Esophagus muscularis mucosa (tissue), 3 donors: ENCODE measurements around the gene SIT1.

Source experiments
- CTCF ChIP-seq, 3 experiments: fragments of 200-600 bp in 2 of 3; fragments of 450-650 bp in 1 of 3; sonication (generic) in 2 of 3; IDR thresholded peaks; one replicate each; pipeline ENCODE4 v1.5.1; 2017 to 2019; ENCODE audit warnings: antibody characterized with exemption in 3 of 3, mild to moderate bottlenecking in 2 of 3, moderate library complexity in 1 of 3
- POLR2AphosphoS5 ChIP-seq, 2 donors: sonication (generic); formaldehyde crosslinking; IDR thresholded peaks; one replicate each; pipeline ENCODE4 v1.6.1; 2017; ENCODE audit warnings: antibody characterized with exemption in 2 of 2

- no peak for TF ChIP-seq CTCF (IDR thresholded peaks at IDR 0.05)
- no peak for TF ChIP-seq POLR2AphosphoS5 (IDR thresholded peaks at IDR 0.05)
Measured at GRCh38 chr9:35612843-35613242, 37.9 kb downstream of the SIT1 start.
